BLaER1 treated with 17β-estradiol and CSF1 and Interleukin-3, amounts not matched to agents 10 nM and 100 nM (cell line): Measurements from ENCODE around the gene AMBP.

Experiments
- H3K27ac ChIP-seq, 11 experiments: shearing (Covaris generic); formaldehyde crosslinking; 2 replicates each; pipeline ENCODE4 v1.8.1; 2022
- H3K27me3 ChIP-seq, 11 experiments: shearing (Covaris generic); formaldehyde crosslinking; 2 replicates each; pipeline ENCODE4 v1.8.1; 2022
- H3K36me3 ChIP-seq, 11 experiments: shearing (Covaris generic); formaldehyde crosslinking; 2 replicates each; pipeline ENCODE4 v1.8.1; 2022
- H3K4me1 ChIP-seq, 10 experiments: shearing (Covaris generic); formaldehyde crosslinking; 2 replicates each; pipeline ENCODE4 v1.8.1; 2022
- H3K4me2 ChIP-seq, 11 experiments: shearing (Covaris generic); formaldehyde crosslinking; 2 replicates each; pipeline ENCODE4 v1.8.1; 2022
- H3K4me3 ChIP-seq, 10 experiments: shearing (Covaris generic); formaldehyde crosslinking; 2 replicates each; pipeline ENCODE4 v1.8.1; 2022
- H3K9ac ChIP-seq, 11 experiments: shearing (Covaris generic); formaldehyde crosslinking; 2 replicates each; pipeline ENCODE4 v1.8.1; 2022
- H3K9me3 ChIP-seq, 11 experiments: shearing (Covaris generic); formaldehyde crosslinking; replicated peaks in 1 of 11; 2 replicates each; pipeline ENCODE4 v1.8.1; 2022
- H4K20me1 ChIP-seq, 11 experiments: shearing (Covaris generic); formaldehyde crosslinking; 2 replicates each; pipeline ENCODE4 v1.8.1; 2022
- Cebpa-rat ChIP-seq, 11 experiments: shearing (Covaris generic); IDR thresholded peaks; 2 replicates each; pipeline ENCODE4 v1.8.1; 2022

Gene AMBP

GRCh38 chr9:114078021-114078780, at the start of gene AMBP:
TSS of gene AMBP (minus strand) at chr9:114078300. CDS start at chr9:114078209, 91 bp downstream.
- H3K27me3 ChIP-seq, result no peaks in the 10 kb centered on the region
- H3K9ac ChIP-seq, result peak within 1 kb of the TSS in 1 of 11 experiments; percentile 29; a peak in 2 of 22 replicates
- no peaks in the 10 kb centered on the region for H3K36me3 ChIP-seq
- no peak within 1 kb of the TSS for H3K4me3 ChIP-seq
- peak within 1 kb of the TSS in 5 of 11 experiments; percentile 14 to 62 (median 29); a peak in 9 of 22 replicates for H3K27ac ChIP-seq
- peak within 1 kb of the TSS; percentile 9 to 66 (median 48); a peak in 19 of 22 replicates for H3K4me2 ChIP-seq
- H4K20me1 ChIP-seq, result no peaks in the 10 kb centered on the region
- peaks cover 11 to 53% (median 33%) of the 10 kb centered on the region in 10 experiments; a peak in 18 of 20 replicates for H3K4me1 ChIP-seq
- no peak for TF ChIP-seq Cebpa-rat (IDR thresholded peaks at IDR 0.05)
- peaks cover 0 to 7% (median 0%) of the 10 kb centered on the region in 11 experiments; a peak in 1 of 22 replicates for H3K9me3 ChIP-seq

- no peaks in the 10 kb centered on the region for H3K36me3 ChIP-seq
- H3K4me2 ChIP-seq, result peak overlapping the region in 7 of 11 experiments; percentile 6 to 28 (median 18); a peak in 6 of 22 replicates
- H3K4me3 ChIP-seq, result no peak overlapping the region
- H3K9me3 ChIP-seq, result peaks cover 7 to 17% (median 12%) of the 10 kb centered on the region in 11 experiments; a peak in 21 of 22 replicates
- no peaks in the 10 kb centered on the region for H3K27me3 ChIP-seq
- TF ChIP-seq Cebpa-rat (IDR thresholded peaks at IDR 0.05), result no peak
- no peaks in the 10 kb centered on the region for H4K20me1 ChIP-seq
- no peak overlapping the region for H3K9ac ChIP-seq
- H3K4me1 ChIP-seq, result peaks cover 0 to 18% (median 11%) of the 10 kb centered on the region in 10 experiments; a peak in 14 of 20 replicates
- H3K27ac ChIP-seq, result no peak overlapping the region
These were observed 48.4 kb upstream of the AMBP start for GRCh38 chr9:114126247-114127060.

GRCh38 chr9:114125476-114126013, 47.4 kb upstream of the AMBP start:
- TF ChIP-seq Cebpa-rat (IDR thresholded peaks at IDR 0.05), result no peak
- Histone ChIP-seq H4K20me1 (no peaks in the 10 kb centered on the region), H3K9ac (no peak overlapping the region), H3K27ac (no peak overlapping the region), H3K4me2 (peak overlapping the region in 5 of 11 experiments; percentile 15 to 28 (median 20); a peak in 3 of 22 replicates), H3K4me3 (no peak overlapping the region), H3K27me3 (no peaks in the 10 kb centered on the region), H3K9me3 (peaks cover 7 to 17% (median 12%) of the 10 kb centered on the region in 11 experiments; a peak in 21 of 22 replicates), H3K4me1 (peaks cover 0 to 12% (median 9%) of the 10 kb centered on the region in 10 experiments; a peak in 10 of 20 replicates), H3K36me3 (no peaks in the 10 kb centered on the region)

- no peaks in the 10 kb centered on the region for H3K27me3 ChIP-seq
These were observed 46.8 kb upstream of the AMBP start for GRCh38 chr9:114124666-114125475.

GRCh38 chr9:114124138-114124537, 46.0 kb upstream of the AMBP start:
- no peak overlapping the region for H3K4me3 ChIP-seq
- no peak overlapping the region for H3K9ac ChIP-seq
- no peaks in the 10 kb centered on the region for H3K27me3 ChIP-seq
- H3K9me3 ChIP-seq, result peaks cover 7 to 17% (median 12%) of the 10 kb centered on the region in 11 experiments; a peak in 21 of 22 replicates
- no peak for TF ChIP-seq Cebpa-rat (IDR thresholded peaks at IDR 0.05)
- no peak overlapping the region for H3K27ac ChIP-seq
- no peak overlapping the region for H3K4me2 ChIP-seq
- no peaks in the 10 kb centered on the region for H3K36me3 ChIP-seq
- H3K4me1 ChIP-seq, result peaks cover 0 to 12% (median 9%) of the 10 kb centered on the region in 10 experiments; a peak in 10 of 20 replicates
- H4K20me1 ChIP-seq, result no peaks in the 10 kb centered on the region

More at GRCh38 chr9:114124666-114125475, 46.8 kb upstream of the AMBP start:
- no peaks in the 10 kb centered on the region for H3K36me3 ChIP-seq
- peaks cover 7 to 17% (median 12%) of the 10 kb centered on the region in 11 experiments; a peak in 21 of 22 replicates for H3K9me3 ChIP-seq
- no peak overlapping the region for H3K4me3 ChIP-seq
- peaks cover 0 to 12% (median 9%) of the 10 kb centered on the region in 10 experiments; a peak in 10 of 20 replicates for H3K4me1 ChIP-seq
- H3K27ac ChIP-seq, result no peak overlapping the region
- no peaks in the 10 kb centered on the region for H4K20me1 ChIP-seq
- TF ChIP-seq Cebpa-rat (IDR thresholded peaks at IDR 0.05), result no peak
- H3K4me2 ChIP-seq, result no peak overlapping the region
- no peak overlapping the region for H3K9ac ChIP-seq

GRCh38 chr9:114123031-114123977, 45.2 kb upstream of the AMBP start:
- Histone ChIP-seq H4K20me1 (no peaks in the 10 kb centered on the region), H3K4me3 (no peak overlapping the region), H3K27ac (no peak overlapping the region), H3K27me3 (no peaks in the 10 kb centered on the region), H3K4me2 (no peak overlapping the region), H3K4me1 (peaks cover 0 to 12% (median 9%) of the 10 kb centered on the region in 10 experiments; a peak in 10 of 20 replicates), H3K9me3 (peaks cover 7 to 17% (median 12%) of the 10 kb centered on the region in 11 experiments; a peak in 21 of 22 replicates), H3K36me3 (no peaks in the 10 kb centered on the region), H3K9ac (no peak overlapping the region)
- no peak for TF ChIP-seq Cebpa-rat (IDR thresholded peaks at IDR 0.05)

GRCh38 chr9:114122136-114123027, 44.3 kb upstream of the AMBP start:
- Histone ChIP-seq H3K9ac (no peak overlapping the region), H3K9me3 (peaks cover under 1 to 9% (median 5%) of the 10 kb centered on the region in 11 experiments; a peak in 20 of 22 replicates), H4K20me1 (no peaks in the 10 kb centered on the region), H3K36me3 (no peaks in the 10 kb centered on the region), H3K4me3 (no peak overlapping the region), H3K4me1 (peaks cover 0 to 12% (median 9%) of the 10 kb centered on the region in 10 experiments; a peak in 10 of 20 replicates), H3K27ac (no peak overlapping the region), H3K4me2 (no peak overlapping the region), H3K27me3 (no peaks in the 10 kb centered on the region)
- TF ChIP-seq Cebpa-rat (IDR thresholded peaks at IDR 0.05), result no peak
